Measurements from ENCODE around the gene CFAP57.

GRCh38 chr1:43204394-43204793 is 32.3 kb downstream of the CFAP57 start:
- TF ChIP-seq POLR2A (IDR thresholded peaks at IDR 0.05; ENCODE audit: low read length) = no peak
- no peak for TF ChIP-seq GATA1 (IDR thresholded peaks at IDR 0.05; ENCODE audit: low read depth, low read length)
